PC-3 (cell line): ENCODE measurements around the gene RPL31. TPM values are rescaled to one million over a fixed set of nuclear protein-coding genes. Genes with fewer than 3 reads are reported as not detected.

Experiments used
- ATAC-seq: fragments of 200-7000 bp; cut with Tn5 transposase; 2 replicates; pipeline ENCODE4 v1.9.1; 2020; ENCODE audit warnings: mild to moderate bottlenecking, moderate library complexity
- BruUV-seq: library from RNA; stranded (reverse); fragments of 400-500 nt; replicated peaks from 2 replicates; lab custom pipeline; 2021; lab: Mats Ljungman, UMichigan
- CTCF ChIA-PET: fragments of 300-600 bp; sonication (Branson Sonifier 250); formaldehyde crosslinking; loops from one replicate; lab custom pipeline; 2022; ENCODE audit warnings: antibody characterized with exemption; lab: Charles Lee
- POLR2A ChIA-PET: fragments of 300-600 bp; sonication (Branson Sonifier 250); formaldehyde crosslinking; loops from one replicate; lab custom pipeline; 2022; ENCODE audit warnings: antibody characterized with exemption; ENCODE audit not compliant: unreplicated experiment; lab: Charles Lee
- DNase-seq: peaks from one replicate; pipeline ENCODE4 v3.0.0-alpha.2; 2015
- H2AFZ ChIP-seq: fragments of 300-600 bp; sonication (generic); 2 replicates; pipeline ENCODE4 v1.6.0; 2016; ENCODE audit warnings: antibody characterized with exemption, low read length
- H3F3A ChIP-seq: fragments of 300-600 bp; sonication (generic); one replicate; pipeline ENCODE4 v1.6.0; 2017; ENCODE audit warnings: antibody characterized with exemption, low read length, control low read depth, mild to moderate bottlenecking; ENCODE audit not compliant: unreplicated experiment
- H3K27ac ChIP-seq: fragments of 300-600 bp; sonication (generic); 2 replicates; pipeline ENCODE4 v1.5.1; 2016; ENCODE audit warnings: mild to moderate bottlenecking, low read length
- H3K27me3 ChIP-seq: fragments of 300-600 bp; sonication (generic); 2 replicates; pipeline ENCODE4 v1.6.1; 2016; ENCODE audit warnings: low read length, mixed read lengths
- H3K36me3 ChIP-seq: fragments of 300-600 bp; sonication (generic); 2 replicates; pipeline ENCODE4 v1.6.1; 2016; ENCODE audit warnings: low read depth, mixed run types, low read length, mixed read lengths
- H3K4me1 ChIP-seq: fragments of 300-600 bp; sonication (generic); 2 replicates; pipeline ENCODE4 v1.5.1; 2016; ENCODE audit warnings: low read length; ENCODE audit not compliant: insufficient read depth
- H3K4me2 ChIP-seq: fragments of 300-600 bp; sonication (generic); 2 replicates; pipeline ENCODE4 v1.6.0; 2016; ENCODE audit warnings: low read length
- H3K4me3 ChIP-seq: fragments of 300-600 bp; sonication (generic); 2 replicates; pipeline ENCODE4 v1.5.1; 2016; ENCODE audit warnings: mild to moderate bottlenecking, low read length, mixed read lengths
- H3K79me2 ChIP-seq: fragments of 300-600 bp; sonication (generic); 2 replicates; pipeline ENCODE4 v1.6.1; 2017; ENCODE audit warnings: low read length, mixed read lengths
- H3K9ac ChIP-seq: fragments of 300-600 bp; sonication (generic); 2 replicates; pipeline ENCODE4 v1.6.0; 2016; ENCODE audit warnings: mild to moderate bottlenecking, low read length
- H3K9me2 ChIP-seq: fragments of 300-600 bp; sonication (generic); replicated peaks from 2 replicates; pipeline ENCODE4 v1.6.1; 2016; ENCODE audit warnings: mixed run types, low read length, mixed read lengths
- H3K9me3 ChIP-seq: fragments of 300-600 bp; sonication (generic); 2 replicates; pipeline ENCODE4 v1.6.1; 2016; ENCODE audit warnings: low read length, mixed read lengths
- H4K20me1 ChIP-seq: fragments of 300-600 bp; sonication (generic); 2 replicates; pipeline ENCODE4 v1.6.1; 2016; ENCODE audit warnings: low read length, mixed read lengths
- CTCF ChIP-seq: fragments of 300-600 bp; sonication (generic); conservative IDR thresholded peaks from 2 replicates; pipeline ENCODE4 v1.5.1; 2017; ENCODE audit warnings: antibody characterized with exemption, low read depth, mild to moderate bottlenecking, low read length
- EZH2 ChIP-seq: fragments of 300-600 bp; sonication (generic); IDR thresholded peaks from one replicate; pipeline ENCODE4 v1.6.1; 2017; ENCODE audit warnings: antibody characterized with exemption, mild to moderate bottlenecking, low read length; ENCODE audit not compliant: unreplicated experiment
- EZH2phosphoT487 ChIP-seq: fragments of 300-600 bp; sonication (generic); IDR thresholded peaks from 2 replicates; pipeline ENCODE4 v1.6.1; 2018; ENCODE audit warnings: mild to moderate bottlenecking, antibody characterized with exemption, low read length, borderline replicate concordance
- intact Hi-C: fragments of 100-400 bp; cut with micrococcal nuclease; formaldehyde crosslinking; loops from 2 replicates; pipeline ENCODE4 v1.9.0; 2023
- total RNA-seq: library from RNA; depleted of rRNA; stranded (reverse); fragments of >200 nt; gene quantifications from 2 replicates; pipeline ENCODE4 v1.2.3, GENCODE V29; 2014

RPL31 gene
- total RNA-seq, 1 experiment from 2014 or later = 756 TPM

GRCh38 chr2:101036562-101036961 is 34.5 kb downstream of the RPL31 start:
- Histone ChIP-seq H4K20me1 (no peaks in the 10 kb centered on the region), H3K27me3 (no peaks in the 10 kb centered on the region), H3K27ac (no peak overlapping the region), H3K36me3 (peaks cover 42% of the 10 kb centered on the region; the same call in 1 of the 2 replicates), H3K9ac (no peak overlapping the region), H3K79me2 (no peaks in the 10 kb centered on the region), H3F3A (no peaks in the 10 kb centered on the region), H3K4me2 (no peak overlapping the region), H3K4me1 (no peaks in the 10 kb centered on the region), H3K9me3 (no peaks in the 10 kb centered on the region), H3K4me3 (no peak overlapping the region), H2AFZ (no peak overlapping the region), H3K9me2 (no peaks in the 10 kb centered on the region)
- TF ChIP-seq EZH2 (no peak), CTCF (peak; percentile 75), EZH2phosphoT487 (no peak)
- no TSS peak for BruUV-seq
- ATAC-seq = peak; percentile 15; the same call in 1 of the 2 replicates
- DNase-seq = peak; percentile 60
- ChIA-PET CTCF (interaction anchor here (0.6 to 1.0 kb wide), 4 partner anchors 116 to 223 kb away, joined by 3 to 6 read pairs (median 4); no protein-coding TSS in a partner anchor), POLR2A (interaction anchor here (0.6 kb wide), 1 partner anchor 90 kb away, joined by 3 read pairs; no protein-coding TSS in a partner anchor)
- intact Hi-C loops = loop anchor here (1.0 to 5.0 kb wide), 2 partner anchors 76 to 116 kb away; no protein-coding TSS in a partner anchor

GRCh38 chr2:101037161-101037755 is 35.2 kb downstream of the RPL31 start:
- no peaks in the 10 kb centered on the region for H4K20me1 ChIP-seq
- no peak for ATAC-seq
- H3K27me3 ChIP-seq = no peaks in the 10 kb centered on the region
- TF ChIP-seq EZH2phosphoT487 (no peak), CTCF (no peak), EZH2 (no peak)
- H3K9ac ChIP-seq = no peak overlapping the region
- POLR2A ChIA-PET = interaction anchor here (0.5 to 0.6 kb wide), 2 partner anchors 89 to 98 kb away, joined by 3 read pairs; no protein-coding TSS in a partner anchor
- H3K4me2 ChIP-seq = no peak overlapping the region
- intact Hi-C loops = loop anchor here (5.0 kb wide), 1 partner anchor 75 kb away; no protein-coding TSS in a partner anchor
- BruUV-seq = no TSS peak
- H3K36me3 ChIP-seq = peaks cover 38% of the 10 kb centered on the region; the same call in 1 of the 2 replicates
- CTCF ChIA-PET = interaction anchor here (0.6 to 1.0 kb wide), 3 partner anchors 116 to 222 kb away, joined by 3 to 6 read pairs (median 3); no protein-coding TSS in a partner anchor
- H3K9me2 ChIP-seq = no peaks in the 10 kb centered on the region
- DNase-seq = no peak
- no peak overlapping the region for H3K4me3 ChIP-seq
- no peak overlapping the region for H3K27ac ChIP-seq
- H3K9me3 ChIP-seq = no peaks in the 10 kb centered on the region
- no peak overlapping the region for H2AFZ ChIP-seq
- no peaks in the 10 kb centered on the region for H3K79me2 ChIP-seq
- H3F3A ChIP-seq = no peaks in the 10 kb centered on the region
- no peaks in the 10 kb centered on the region for H3K4me1 ChIP-seq
